ENCODE results near the gene TMEM270.
A peak's percentile ranks its signal among the peaks of the same experiment; 100 is the strongest.

The TMEM270 gene

GRCh38 chr7:73890555-73891147 is 29.7 kb downstream of the TMEM270 start:
- no peak for DNase-seq

GRCh38 chr7:73891178-73891885 is 30.4 kb downstream of the TMEM270 start:
- no peak for DNase-seq

GRCh38 chr7:73892003-73892999 is 31.3 kb downstream of the TMEM270 start:
- no peak for DNase-seq

DNA sequence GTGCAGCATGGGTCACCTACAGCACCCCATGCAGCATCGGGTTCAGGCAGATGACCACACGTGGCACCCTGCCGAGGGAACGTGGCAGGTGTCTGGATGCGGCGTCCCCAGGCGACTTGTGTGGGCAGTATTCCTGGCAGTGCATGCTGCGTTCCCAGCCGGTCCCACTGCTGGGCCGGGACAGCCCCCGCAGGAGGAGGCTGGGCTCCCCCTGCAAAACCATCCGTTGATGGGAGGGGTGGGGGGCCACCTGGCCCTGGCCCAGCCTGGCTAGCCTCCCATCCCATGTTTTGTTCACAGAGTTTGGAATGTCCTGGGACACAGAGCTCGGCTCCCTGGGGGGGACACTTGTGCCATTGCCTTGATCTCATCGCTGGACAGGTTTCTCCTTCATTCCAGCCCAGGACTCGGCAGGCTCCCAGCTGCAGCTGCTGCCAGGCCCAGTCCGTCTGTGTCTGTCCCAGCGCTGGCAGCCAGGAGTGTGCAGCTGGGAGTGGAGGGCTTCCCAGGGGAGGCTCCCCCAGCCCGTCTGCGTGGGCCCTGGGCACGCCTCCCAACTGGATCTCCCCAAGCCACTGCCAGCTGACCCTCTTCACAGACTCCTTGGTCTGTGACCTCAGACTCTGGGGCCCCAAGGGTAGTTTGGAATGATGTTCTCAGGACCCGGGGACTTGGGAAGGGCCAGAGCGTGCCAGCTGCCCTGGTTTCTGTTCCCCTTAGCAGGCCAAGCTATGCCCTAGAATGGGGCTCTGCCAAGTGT is 32.6 kb downstream of the TMEM270 start:
- no peak for DNase-seq

GRCh38 chr7:73894166-73894565 is 33.2 kb downstream of the TMEM270 start:
- DNase-seq: no peak

- DNase-seq: no peak
Measured at GRCh38 chr7:73894733-73895551, 34.0 kb downstream of the TMEM270 start.

DNA sequence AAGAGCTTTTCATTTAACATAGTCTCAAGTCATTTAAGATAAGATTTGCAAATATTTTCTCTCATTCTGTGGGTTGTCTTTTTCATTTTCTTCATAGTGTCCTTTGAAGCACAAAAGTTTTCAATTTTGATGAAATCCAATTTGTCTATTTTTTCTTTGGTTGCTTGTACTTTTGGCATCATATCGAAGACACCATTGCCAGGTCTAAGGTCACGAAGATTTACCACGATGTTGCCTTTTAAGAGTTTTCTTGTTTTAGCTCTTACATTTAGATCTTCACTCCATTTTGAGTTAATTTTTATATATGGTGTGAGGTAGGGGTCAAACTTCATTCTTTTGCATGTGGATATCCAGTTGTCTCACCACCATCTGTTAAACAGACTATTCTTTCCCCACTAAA is 34.7 kb downstream of the TMEM270 start:
- no peak for DNase-seq

- peak; percentile 22 for DNase-seq
Measured at GRCh38 chr7:73896454-73896853, 35.5 kb downstream of the TMEM270 start.

DNA sequence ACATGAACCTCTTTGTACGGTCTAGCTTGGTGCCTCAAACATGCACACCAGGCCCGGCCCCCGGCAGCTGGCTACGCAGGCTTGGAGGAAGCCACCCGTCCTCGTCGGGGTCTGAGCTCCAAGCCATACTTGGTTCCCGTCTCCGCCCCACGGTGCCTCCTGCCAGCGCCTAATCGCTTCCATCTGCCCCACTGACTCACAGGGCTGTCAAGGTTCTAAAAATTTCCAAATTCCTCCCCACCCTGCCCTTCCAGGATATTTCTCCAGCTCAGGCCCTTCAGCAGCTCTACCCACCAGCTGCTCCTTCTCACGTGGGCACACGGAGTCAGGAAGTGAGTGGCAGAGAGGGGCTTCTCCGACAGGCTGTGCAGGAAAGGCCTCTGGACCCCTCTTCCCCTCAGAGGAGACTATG is 38.8 kb downstream of the TMEM270 start:
- DNase-seq: no peak

- DNase-seq: no peak
Measured at GRCh38 chr7:73900286-73900685, 39.3 kb downstream of the TMEM270 start.

DNA sequence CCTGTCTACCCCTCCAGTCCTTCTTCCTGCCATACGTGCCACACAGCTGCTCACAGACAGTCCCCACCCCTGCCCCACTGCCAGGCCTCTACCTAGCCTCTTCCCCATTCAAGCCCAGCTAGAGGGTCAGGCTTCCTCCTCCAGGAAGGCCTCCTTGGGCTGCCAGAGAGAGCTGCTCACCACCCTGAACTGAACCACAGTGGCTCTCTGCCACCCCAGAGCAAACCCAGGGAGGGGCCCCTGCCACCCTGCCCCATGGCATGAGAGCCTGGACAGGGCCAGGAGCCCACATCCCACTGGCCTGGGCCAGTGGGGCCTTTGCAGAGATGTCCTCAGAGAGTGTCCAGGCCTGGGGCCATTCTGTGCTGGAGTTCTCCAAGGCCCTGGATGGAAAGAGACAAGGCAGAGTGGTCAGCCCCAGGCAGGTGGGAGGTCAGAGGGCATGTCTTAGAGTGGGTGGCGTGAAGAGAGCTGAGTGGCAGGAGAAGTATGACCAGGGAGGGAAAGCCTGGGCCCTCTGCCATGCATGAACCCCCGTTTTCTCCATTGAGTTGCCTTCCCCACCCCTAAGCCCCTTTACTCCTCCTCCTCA is 40.4 kb downstream of the TMEM270 start:
- no peak for DNase-seq

DNA sequence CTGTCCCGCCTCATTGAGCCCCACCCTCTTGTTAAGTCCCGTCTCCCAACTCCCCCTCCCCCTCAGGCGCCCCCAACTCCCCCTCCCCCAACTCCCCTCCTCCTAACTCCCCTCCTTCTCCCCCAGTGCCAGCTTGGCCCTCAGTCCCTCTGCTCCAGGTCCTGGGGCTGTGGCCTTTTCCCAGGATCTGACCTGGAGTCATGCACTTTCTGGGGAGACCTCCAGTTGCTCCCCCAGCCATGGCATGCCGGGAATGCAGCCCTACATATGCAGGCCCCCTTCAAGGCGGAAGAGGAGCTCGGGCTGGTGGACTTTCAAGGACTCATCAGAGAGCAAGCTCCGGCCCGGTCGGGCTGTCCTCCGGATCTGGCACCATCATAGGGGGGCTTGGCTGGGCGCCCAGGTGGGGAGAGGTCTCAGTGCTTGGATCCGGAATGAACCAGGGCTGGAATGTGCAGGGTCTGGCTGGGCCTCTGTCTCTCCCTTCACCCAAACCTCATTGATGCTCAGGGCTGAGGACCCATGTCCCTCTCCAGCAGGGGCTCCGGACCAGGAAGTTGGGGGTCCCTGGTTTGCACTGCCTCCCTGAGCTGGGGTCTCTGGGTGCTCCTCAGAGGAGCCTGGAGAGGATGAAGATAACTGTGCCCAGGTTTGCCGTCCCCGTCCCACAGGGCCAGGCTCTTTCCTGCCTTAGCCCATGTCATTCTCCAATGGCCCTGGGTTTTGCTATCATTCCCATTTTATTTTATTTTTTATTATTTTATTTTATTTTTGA is 41.1 kb downstream of the TMEM270 start:
- DNase-seq: no peak

- no peak for DNase-seq
Measured at GRCh38 chr7:73903321-73904218, 42.6 kb downstream of the TMEM270 start.

GRCh38 chr7:73904219-73905137 is 43.5 kb downstream of the TMEM270 start:
- no peak for DNase-seq

- DNase-seq: no peak
Measured at GRCh38 chr7:73905360-73905759, 44.4 kb downstream of the TMEM270 start.

- no peak for DNase-seq
Measured at GRCh38 chr7:73906874-73907273, 45.9 kb downstream of the TMEM270 start.

DNA sequence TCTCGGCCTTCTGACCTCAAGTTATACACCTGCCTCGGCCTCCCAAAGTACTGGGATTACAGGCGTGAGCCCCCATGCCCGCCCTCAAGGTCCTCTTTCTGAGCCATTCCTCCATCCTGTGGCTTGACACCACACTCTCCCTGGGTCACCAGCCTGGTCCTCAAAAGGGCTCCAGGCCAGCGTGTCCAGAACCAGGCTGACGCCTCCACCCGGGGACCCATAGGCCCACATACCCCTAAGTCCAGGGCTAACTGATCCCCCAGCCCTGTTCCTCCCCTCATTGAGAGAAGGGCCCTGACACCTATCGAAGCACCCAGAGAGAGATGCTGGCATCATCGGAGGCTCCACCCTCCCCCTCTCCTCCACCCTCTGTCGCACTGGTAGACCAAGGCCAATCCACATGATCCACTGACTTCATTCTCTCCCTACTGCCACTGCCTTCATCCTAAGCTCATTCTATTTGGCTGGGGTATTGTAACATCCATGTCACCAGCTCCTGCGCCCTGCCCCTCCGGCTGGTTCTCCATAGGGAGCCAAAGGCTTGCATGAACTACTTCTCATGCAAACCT is 46.7 kb downstream of the TMEM270 start:
- DNase-seq: no peak

GRCh38 chr7:73908123-73908611 is 47.2 kb downstream of the TMEM270 start:
- DNase-seq: no peak

Data from activated CD4-positive, alpha-beta T cell treated with anti-CD3 and anti-CD28 coated beads, Interleukin-2, Interleukin-6, amounts not matched to agents 100 ng/mL and 50 ng/mL, durations not matched to agents 16 hours and 8 hours (primary cell).